GM19452 (cell line): ENCODE data around the gene TUFM.
"Not testable (repeated sequence)": the region's sequence is repeated elsewhere in the genome, so short reads cannot be mapped to it uniquely, and the experiment has no call there.

Source experiments
- ATAC-seq: cut with Tn5 transposase; IDR thresholded peaks from one replicate; pipeline ENCODE4 v1.9.1; 2021; ENCODE audit not compliant: unreplicated experiment

Gene TUFM

DNA sequence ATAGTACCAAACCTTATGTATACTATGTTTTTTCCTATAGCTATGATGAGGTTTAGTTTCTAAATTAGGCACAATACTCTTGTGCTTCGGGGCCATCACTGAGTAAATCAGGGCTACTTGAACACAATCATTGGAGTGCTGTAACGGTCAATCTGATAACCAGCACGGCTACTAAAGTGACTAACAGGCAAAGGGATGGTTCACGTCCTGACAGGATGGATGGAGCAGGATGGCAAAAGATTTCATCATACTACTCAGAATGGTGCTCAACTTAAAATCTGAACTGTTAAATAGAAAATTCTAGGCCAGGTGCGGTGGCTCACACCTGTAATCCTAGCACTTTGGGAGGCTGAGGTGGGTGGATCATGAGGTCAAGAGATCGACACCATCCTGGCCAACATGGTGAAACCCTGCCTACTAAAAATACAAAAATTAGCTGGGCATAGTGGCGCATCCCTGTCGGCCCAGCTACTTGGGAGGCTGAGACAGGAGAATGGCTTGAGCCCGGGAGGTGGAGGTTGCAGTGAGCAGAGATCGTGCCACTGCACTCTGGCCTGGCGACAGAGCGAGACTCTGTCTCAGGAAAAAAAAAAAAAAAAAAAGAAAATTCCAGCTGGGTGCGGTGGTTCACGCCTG is 7.0 kb downstream of the TUFM start:
- ATAC-seq, result no peak

DNA sequence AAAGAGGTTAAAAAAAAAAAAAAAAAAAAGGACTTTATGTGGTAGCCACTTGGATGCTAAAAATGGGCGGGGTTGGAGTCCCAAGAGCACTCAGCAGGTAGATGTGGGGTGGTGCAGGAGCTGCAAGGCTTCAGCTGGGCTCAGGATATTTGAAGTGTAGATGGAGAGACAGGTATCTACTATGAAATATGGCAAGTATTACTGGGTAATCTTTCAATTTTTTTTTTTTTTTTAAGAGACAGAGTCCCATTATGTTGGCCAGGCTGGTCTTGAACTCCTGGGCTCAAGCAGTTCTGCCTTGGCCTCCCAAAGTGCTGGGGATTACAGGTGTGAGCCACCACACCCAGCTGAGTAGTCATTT is 7.6 kb downstream of the TUFM start:
- ATAC-seq, result no peak

DNA sequence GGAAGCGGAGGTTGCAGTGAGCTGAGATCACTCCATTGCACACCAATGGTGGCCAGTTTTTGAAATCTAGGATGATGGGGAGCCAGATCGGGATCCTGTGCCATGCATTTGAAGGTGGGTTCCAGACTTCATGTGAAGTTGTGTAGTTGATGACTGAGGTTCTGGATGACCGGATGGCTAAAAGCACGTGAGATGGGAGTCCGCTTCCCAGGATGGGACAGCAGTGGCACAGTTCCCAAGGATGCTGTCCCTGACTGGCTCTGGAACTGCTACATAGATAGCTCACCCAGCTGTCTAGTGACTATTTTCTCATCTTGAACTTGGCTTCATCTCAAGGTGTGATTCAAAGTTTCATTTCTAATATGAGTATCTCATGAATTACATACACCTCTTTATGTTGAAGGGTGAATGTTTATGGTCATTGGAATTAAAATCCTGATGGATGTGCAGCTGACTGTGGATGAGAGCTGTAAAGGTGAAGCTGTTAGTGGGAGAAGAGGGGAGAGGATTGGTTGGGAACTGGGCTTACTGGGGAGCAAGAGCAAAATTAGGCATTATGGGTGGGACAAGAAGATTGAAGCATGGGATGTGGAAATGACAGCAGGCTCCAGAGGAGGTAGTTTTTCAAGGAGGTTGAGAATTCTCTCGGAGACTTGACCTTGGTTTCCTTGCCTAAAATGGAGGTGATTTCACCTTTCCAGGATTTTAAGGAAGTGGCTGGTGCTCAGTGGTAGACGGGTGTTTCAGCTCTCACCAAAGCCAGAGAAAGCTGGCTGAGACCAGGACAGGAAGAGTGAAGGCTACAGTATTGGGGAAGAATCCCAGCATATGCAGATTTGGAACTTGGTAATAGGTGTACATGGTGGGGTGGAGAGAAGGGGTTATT is 8.2 kb downstream of the TUFM start:
- ATAC-seq, result no peak

DNA sequence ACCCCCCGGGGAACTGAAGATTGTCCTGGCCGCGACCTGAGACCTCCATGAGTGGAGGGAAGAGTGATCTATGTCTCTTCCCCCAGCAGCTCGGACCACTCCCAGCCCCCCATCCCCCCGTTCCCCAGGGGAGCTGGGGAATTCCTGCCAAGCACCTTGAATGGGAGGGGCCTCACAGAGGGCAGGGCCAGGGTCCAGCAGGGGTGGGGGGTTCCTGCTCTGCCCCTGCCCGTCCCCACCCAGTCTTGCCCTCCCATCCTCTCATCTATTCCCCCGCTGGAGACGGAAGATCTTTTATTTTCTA is 9.4 kb downstream of the TUFM start:
- ATAC-seq, result no peak

DNA sequence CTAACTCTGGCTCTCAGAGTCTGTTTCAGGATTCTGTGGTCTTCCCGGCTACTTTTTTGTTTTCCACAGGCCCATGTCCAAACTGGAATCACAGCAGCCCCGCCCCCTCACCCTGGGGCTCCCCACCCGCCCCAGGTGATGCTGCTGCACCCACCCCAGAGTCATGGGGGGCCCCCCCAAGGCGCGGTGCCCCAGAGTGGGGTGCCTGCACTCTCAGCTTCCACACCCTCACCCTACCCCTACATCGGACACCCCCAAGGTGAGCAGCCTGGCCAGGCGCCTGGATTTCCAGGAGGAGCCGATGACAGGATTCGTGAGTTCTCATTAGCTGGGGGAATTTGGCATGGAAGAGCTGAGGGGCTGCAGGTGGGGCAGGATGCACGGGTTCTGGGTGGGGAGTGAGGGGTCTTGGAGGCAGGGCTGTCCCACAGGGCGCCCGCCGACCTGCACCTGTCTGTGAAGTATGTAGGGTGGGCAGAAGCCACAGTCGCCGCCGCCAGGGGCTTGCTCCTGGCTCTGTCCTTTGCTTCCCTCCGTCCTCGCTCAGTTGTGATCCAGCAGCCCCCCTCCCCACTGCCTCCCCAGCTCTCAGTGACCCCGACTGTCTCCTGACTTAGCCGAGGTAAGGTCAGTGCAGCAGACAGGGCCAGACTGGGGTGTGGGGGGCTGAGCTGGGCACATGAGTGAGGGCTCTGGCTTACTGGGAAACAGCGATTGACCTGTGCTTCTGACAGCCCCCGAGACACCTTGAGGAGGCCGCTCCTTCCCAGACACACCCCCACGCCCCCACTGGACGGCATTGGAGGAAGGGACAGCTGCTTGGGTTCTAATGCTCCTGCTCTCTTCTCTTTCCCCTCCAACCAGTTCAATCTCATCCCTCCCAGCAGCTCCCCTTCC is 10.0 kb downstream of the TUFM start:
- no peak for ATAC-seq

DNA sequence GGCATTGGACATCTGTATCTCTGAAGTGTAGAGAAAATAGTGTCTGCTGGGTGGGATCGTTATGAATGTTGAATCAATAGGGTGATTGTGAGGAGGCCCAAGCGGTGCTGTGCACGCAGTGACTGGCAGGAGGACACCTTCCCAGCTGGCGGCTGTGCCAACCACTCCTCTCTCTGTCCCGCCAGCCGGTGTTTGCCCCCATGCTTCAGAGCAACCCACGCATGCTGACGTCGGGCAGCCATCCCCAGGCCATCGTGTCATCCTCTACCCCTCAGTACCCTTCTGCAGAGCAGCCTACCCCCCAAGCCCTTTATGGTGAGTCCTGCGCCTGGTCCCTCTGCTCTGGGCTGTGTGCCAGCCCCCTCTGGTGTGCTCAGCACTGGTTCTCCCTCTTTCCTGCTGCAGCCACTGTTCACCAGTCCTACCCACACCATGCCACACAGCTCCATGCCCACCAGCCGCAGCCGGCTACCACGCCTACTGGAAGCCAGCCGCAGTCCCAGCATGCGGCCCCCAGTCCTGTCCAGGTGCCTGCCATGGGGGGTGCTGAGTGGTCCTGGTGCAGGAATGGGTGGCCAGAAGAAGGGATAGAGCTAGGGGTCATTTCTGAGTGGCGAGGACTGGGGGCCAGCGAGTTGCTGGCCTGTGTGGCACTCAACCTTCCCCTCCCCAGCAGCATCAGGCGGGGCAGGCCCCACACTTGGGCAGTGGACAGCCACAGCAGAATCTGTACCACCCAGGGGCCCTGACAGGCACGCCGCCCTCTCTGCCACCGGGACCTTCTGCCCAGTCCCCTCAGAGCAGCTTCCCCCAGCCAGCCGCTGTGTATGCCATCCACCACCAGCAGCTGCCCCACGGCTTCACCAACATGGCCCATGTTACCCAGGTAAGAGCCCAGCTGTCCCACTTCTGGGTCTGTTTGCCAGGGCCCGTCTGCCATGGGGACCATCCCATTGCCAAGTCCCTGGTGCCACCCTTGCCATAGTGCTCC is 11.0 kb downstream of the TUFM start:
- no peak for ATAC-seq

DNA sequence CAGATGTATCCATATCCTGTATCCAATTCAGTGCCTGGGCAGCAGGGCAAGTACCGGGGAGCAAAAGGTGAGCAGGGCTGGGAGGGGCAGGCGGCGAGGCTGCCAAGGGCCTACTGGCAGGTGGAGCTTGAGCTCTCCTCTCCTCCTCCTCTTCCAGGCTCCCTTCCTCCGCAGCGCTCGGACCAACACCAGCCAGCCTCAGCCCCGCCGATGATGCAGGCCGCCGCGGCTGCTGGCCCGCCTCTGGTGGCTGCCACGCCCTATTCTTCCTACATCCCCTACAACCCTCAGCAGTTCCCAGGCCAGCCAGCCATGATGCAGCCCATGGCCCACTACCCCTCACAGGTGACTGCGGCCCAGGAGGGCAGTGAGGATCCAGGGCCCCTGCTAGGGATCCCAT is 11.8 kb downstream of the TUFM start:
- ATAC-seq, result no peak

DNA sequence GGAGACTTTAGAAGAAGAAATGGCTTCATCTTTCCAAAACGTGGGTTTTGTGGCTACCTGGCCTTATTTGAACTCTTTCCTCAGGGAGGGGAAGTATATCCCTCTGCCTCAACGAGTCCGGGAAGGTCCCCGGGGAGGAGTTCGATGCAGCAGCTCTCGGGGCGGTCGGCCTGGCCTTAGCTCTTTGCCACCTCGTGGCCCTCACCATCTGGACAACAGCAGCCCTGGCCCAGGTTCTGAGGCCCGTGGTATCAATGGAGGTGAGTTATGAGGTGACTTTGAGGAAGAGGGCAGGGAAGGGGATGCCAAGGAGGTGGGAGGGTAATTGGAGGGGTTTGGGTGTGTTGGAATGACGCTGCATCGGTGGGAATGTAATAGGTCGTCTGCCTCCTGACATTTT is 15.6 kb downstream of the TUFM start:
- ATAC-seq, result no peak

DNA sequence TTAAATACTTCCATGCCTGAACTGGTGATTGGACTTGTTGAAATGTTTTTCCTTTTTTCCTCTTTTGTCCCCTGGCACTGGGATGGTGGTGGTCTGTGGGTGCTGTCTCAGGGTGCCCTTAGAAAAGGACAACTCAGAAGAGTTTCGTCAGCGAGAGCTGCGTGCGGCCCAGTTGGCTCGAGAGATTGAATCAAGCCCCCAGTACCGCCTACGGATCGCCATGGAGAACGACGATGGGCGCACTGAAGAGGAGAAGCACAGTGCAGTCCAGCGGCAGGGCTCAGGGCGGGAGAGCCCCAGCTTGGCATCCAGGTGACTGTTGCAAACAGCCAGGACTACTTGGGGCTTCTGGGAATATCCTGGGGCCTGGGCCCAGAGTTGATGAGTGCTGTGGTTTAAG is 16.4 kb downstream of the TUFM start:
- ATAC-seq, result no peak

DNA sequence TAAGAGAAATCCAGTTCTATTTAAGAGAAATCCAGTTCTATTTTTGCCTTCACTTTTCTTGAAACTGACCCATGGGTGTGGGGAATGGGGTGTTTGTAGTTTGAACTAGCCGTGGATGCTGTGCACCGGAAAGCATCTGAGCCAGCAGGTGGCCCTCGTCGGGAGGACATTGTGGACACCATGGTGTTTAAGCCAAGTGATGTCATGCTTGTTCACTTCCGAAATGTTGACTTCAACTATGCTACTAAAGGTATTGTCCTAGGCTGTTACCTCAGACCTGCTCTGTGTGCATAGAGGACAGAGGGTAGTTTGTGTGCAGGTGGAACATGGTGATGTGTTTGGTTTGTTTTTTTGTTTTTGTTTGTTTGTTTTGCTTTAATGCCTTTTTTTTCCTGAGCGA is 20.0 kb downstream of the TUFM start:
- ATAC-seq, result no peak

DNA sequence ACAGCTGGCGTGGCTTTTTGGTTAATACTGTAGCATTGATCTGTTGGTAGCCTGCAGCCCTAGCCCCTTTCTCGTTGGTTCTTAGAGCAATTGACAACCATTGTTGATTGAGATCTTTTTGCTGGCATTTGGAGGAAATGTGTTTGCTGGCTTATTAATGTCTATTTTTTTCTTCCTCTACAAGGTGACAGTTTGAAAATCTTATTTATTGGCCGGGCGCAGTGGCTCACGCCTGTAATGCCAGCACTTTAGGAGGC is 21.5 kb downstream of the TUFM start:
- no peak for ATAC-seq

DNA sequence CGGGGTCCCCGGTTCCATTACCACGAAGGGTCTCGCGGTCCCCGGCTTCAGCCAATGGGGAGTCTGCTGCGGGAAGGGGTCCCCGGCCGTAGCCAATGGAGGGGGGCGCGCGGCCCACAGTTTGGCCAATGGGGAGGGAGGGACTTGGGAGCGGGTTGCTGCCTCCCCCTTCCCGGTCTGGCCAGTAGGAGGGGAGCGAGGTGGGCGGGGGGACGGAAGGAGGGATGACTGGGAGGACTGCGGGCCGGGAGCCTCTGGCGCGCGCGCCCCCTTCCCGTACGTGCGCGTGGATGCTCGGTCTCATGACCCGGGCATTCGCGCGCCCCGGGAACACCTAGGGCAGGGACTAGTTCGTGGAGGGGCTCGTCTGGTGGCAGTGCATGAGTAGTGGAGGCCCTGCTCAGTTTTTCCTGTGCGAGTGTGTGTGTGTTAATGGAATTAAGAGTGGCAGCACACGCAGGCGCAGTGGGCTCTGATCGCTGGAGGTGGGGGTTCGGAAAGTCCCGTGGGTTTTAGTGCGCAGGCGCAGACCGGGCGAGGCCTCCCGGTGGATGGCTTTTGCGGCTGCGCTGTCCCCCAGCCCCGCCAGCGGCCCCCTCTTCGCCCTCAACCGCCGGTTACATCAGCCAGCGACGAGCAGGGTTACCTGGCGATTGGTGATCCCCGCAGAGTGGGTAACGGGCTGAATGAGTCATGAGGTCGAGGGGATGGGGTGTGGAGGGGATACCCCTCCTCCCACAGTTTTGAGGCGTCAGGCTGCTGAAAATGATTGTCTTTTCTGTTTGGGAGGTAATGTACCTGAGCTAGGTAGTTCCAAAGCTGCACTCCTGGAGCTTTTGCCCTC is 22.1 kb downstream of the TUFM start:
- peak; percentile 64 for ATAC-seq

DNA sequence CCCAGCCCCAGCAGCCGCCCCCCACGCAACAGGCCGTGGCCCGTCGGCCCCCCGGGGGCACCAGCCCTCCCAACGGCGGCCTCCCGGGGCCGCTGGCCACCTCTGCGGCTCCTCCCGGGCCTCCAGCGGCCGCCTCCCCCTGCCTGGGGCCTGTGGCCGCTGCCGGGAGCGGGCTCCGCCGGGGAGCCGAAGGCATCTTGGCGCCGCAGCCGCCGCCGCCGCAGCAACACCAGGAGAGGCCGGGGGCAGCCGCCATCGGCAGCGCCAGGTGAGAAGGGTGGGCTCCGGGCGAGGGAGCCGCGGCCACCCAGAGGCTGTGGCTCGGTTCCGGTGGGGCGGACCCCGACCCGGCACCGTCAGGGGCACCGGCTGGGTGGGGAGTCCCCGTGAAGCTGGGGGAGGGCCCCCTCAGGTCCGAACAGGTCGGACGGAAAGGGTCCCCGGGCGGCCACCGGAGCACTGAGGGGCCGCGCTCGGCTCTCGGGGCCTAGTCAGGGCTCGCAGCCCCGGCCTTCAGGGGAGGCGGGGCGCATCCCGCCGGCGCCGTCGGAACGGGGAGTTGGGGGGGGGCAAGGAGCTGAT is 22.8 kb downstream of the TUFM start:
- ATAC-seq, result peak; percentile 12

DNA sequence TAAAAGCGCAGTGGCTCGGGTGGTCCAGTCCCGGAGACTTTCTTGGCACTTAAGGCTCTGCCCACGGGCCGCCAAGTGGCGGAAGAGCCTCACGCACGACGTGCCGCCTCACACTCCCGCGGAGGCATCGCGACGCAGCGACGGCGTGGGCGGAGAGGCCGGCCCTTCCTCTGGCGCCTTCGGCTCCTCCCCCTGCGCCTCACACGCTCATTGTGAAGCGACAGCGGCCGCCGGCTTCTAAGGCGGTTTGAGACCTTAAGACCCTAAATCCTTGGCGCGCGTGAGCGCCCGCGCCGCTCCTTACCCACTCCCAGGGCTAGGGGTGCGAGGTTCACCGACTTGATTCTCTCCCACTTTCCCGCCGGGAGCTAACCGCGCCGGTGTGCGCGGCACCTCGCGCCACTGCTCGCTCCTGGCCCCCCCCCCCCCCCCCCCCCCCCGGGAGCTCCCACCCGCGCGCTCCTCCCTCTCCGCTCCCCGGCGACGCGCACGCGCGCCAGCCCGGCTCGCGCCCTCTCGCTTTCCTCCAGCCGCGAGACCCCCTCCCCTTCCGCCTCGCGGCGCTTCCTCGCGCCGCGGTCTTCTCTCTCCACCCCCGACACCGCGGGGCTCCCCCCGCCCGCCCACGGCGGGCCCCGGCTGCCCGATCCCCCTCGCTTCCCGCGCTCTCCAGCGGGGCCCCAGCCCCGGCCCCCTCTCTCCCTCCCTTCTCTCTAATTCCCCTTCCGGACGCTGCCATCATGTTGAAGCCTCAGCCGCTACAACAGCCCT is 23.4 kb downstream of the TUFM start, which contains the start of gene ATXN2L:
Gene ATXN2L, plus strand, starts transcription at position 480 of the 771 bp plus-strand sequence. Its CDS starts 261 bp downstream, at position 741.
- ATAC-seq, result peak; percentile 48

DNA sequence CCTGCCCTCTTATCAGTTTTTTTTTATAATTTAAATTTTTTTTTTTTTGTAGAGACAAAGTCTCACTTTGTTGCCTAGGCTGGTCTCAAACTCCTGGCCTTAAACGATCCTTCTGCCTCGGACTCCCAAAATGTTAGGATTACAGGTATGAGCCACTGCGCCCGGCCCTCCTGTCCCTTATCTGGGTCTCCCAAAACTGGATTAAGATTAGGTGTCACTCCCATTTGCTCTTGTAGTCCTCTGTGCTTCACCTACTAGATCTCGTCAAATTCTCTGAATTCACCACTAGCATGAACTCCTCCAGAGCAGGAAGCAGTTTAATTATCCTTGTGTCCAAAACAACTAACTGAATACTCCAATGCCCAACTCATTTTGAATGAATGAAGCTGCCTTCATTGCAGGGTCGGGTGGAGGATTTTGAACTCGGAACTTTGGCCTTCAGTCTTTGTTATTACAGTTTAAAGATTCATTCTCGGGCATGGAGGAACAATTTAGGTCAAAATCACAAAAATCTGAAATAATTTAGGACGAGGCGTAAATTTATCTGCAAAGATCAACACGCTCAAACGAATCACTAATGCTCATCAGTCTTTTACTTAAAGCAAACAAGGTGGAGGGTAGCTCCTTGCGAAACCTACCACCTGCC is 24.2 kb downstream of the TUFM start:
- ATAC-seq, result no peak

DNA sequence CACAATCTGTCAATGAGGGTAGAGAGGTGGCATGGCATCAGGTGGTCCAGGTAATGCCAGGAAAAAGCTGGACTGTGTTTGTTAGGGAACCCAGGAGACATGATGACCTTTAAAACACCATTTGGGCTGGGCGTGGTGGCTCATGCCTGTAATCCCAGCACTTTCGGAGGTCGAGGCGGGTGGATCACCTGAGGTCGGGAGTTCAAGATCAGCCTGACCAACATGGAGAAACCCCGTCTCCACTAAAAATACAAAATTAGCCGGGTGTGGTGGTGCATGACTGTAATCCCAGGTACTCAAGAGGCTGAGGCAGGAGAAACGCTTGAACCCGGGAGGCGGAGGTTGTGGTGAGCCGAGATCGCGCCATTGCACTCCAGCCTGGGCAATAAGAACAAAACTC is 25.6 kb downstream of the TUFM start:
- not testable (repeated sequence) for ATAC-seq

DNA sequence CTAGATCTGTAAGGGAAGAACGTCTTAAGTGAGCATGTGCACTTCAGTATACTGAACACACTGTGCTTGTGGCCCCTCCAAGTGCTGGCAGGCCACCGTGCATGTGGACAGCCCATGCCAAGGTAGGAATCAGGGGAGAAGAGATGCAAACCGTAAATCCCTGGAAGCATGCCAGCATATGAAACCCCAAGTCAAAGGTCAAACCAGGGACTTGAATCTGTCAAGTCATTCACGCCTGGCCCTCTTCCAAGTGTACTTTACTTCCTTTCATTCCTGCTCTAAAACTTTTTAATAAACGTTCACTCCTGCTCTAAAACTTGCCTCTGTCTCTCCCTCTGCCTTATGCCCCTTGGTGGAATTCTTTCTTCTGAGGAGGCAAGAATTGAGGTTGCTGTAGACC is 26.1 kb downstream of the TUFM start:
- no peak for ATAC-seq

DNA sequence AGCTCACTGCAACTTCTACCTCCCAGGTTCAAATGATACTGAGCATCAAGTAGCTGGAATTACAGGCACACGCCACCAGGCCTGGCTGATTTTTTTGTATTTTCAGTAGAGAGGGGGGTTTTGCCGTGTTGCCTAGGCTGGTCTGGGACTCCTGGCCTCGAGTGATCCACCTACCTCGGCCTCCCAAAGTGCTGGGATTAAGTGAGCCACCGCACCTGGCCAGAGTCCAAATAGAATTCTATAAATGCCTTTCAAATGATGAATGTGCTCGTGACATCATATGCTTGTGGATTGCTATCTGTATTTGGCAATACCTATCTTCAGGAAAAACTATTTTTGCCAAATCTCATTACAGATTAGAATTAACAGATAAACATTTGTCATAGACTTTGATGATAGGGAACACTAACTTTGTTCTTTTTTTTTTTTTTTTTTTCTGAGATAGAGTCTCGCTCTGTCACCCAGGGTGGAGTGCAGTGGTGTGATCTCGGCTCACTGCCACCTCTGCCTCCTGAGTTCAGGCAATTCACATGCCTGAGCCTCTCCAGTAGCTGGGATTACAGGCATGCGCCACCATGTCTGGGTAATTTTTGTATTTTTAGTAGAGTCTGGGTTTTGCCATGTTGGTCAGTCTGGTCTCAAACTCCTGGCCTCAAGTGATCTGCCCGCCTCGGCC is 38.6 kb downstream of the TUFM start:
- ATAC-seq, result not testable (repeated sequence)
